NCI-H187 treated with DMSO at 0.1 percent for 48 hours (cell line): ENCODE data around the gene GAPDHS.

Experiments used
- DNase-seq: peaks from one replicate; lab custom pipeline; 2025; lab: John Stamatoyannopoulos, UW

Gene GAPDHS

DNA sequence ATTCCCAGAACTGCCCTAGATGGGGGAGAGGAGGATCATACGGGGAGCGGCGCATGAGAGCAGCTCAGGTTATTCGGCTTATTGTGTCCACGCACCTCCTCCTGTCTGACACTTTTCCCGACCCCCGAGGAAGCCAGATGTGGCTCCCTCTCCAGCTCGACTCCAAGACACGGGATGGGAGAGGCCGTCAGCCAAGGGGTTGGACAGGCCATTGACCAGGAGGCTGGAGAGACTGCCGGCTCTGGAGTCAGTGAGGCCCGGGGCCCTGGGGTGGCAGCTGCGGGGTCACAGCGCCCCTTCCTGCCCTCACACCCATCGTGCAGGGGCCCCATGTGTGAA, 22.7 kb upstream of the GAPDHS start:
- no peak for DNase-seq

DNA sequence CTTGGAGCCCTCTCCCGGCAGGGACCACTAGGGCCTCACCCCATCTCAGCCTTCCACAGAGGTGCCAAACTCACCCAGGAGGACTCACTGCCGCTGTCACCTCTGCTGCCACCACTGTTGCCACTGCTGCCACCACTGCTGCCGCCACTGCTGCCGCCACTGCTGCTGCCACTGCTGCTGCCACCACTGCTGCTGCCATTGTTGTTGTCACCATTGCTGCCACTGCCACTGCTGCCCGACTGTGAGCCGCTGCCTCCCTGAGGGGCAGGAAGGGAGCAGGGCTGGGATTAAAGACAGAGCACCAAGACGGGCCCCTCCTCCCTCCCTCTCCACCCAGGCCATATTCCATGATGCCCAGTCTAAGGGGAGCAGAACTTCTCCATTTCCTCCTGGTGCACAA, 21.9 kb upstream of the GAPDHS start:
- DNase-seq, result no peak

DNA sequence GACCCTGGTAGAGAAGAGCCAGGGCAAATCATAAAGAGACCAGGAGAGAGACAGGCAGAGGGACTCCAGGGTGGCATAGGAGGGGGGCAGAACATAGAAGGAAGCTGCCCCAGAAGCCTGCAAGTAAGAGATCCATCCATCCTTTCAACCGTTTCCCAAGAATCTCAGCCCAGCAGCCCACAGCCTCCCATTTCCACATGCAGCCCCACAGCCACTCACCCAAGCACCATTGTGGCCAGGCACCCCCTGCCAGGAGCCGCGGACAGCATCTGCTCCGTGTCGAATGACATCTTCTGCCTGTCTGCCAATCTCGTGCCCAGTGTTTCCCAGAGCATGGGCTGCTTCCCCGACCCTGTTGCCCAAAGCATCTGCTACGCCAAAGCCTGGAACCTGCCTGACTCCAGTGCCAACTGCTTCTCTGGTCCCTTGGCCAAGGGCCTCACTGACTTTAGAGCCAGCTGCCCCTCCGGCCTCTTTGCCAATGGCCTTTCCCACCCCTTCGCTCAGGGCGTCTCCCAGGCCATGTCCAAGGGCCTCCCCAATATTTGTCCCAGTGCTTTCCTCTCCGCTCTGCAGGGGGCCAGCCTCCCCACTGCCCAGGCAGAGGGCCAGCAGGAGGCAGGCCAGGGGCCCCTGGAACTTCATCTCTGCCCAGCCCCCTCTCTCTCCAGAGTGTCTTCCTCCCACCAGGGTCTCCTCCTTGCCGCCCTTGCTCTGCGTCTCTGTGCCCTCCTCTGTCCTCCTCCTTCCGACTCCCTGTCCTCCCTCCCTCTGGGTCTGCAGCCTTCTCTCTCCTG, 20.2 kb upstream of the GAPDHS start:
- DNase-seq, result no peak

DNA sequence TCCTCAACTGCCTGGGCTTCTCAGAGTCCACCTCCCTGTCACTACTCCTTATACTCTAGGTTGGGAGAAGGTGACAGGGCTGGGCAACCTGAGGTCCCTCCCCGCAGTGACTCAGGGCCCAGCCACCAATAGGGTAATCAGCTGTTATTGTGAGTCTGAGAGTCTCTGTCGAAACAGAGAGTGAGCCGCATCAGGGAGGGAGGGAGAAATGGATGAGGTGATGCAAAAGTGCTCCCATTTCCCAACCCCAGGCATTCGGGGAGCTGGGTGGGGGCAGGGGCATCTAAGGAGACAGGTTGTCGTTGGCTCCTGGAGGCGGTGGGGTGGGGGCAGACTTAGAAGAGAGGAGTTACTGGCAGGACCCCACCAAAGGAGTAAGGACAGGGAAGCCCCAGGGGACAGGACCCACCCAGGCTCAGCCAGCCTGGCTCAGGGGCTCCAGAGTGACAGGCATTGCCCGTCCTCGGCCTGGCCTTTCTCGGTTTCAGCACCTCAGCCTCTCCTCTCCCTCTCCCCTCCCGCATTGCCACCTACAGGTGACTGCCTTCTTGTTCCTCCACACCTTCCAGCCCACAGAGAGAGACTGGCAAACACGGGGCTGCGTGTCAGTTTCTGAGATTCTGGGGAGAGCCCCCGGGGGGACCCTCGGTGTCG, 19.5 kb upstream of the GAPDHS start, which contains the start of gene DMKN:
Gene DMKN, minus strand, starts transcription at position 22 of the 654 bp plus-strand sequence. CDS start 174 bp downstream, outside the sequence.
- DNase-seq, result no peak

DNA sequence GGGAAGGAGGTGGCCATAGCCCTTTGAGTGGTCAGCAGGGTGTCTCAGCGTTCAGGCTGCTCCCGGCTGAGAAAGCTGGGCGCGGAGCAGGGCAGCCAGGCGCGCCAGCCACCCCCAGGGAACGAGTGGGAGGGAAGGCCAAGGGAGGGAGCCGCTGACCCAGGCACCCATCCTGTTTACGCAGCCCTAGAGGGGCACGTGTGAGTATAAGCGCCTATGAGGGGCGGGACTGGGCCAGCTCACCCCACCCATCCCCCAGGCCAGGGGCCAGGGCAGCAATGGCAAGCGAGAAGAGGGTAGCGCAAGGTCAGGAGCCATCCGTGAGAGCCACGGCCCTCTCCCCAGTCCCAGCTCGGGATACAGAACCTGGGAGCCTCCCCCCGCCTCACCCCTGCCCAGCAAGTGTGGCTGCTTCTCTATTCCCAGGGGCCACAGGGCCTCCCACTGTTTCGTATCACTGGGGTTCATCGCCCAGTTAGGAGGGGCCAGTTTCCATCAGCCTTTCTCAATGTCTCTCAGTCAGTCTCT, 18.9 kb upstream of the GAPDHS start:
- no peak for DNase-seq

DNA sequence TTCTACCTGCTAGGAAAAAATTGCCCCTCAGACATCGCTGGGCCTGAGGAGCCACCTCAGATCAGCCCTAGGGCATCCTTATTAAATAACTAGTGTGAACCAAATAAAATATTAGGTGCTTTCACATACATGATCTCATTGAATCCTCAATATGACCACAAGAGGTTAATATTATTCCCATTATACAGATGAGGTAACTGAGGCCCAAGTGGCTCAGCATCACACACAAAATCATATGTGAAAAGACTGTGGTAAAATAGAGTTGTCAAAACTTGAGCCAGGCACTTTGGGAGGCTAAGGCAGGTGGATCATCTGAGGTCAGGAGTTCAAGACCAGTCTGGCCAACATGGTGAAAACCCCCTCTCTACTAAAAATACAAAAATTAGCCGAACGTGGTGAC, 16.9 kb upstream of the GAPDHS start:
- DNase-seq, result no peak

DNA sequence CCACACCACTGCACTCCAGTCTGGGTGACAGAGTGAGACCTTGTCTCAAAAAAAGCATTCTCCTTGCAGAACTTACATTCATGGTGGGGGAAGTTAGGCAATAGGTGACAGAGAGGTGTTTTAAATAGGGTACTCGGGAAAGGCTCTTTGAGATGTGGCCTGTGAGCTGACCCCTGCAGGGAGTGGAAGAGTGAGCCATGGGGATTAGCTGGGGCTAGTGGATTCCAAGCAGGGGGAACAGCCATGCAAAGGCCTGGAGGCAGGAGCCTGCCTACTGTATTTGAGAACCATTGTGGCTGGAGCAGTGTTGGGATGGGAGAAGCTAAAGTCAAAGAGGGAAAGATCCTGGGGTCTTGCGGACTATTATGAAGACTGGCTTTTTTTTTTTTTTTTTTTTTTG, 15.9 kb upstream of the GAPDHS start:
- DNase-seq, result no peak

DNA sequence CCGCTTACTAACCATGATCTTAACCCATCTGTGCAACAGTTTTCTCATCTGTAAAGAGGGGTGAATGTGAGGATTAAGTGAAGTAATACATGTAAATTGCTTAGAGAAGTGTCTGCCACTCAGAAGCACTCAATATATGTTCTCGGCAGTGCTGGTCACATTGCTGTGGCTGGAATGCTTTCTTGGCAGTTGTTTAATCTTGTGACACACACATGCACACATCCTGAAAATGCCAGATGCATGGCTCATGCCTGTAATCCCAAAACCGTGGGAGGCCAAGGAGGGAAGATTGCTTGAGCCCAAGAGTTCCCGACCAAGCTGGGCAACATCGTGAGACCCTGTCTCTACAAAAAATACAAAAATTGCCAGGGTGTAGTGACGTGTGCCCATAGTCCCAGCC, 14.9 kb upstream of the GAPDHS start:
- no peak for DNase-seq

DNA sequence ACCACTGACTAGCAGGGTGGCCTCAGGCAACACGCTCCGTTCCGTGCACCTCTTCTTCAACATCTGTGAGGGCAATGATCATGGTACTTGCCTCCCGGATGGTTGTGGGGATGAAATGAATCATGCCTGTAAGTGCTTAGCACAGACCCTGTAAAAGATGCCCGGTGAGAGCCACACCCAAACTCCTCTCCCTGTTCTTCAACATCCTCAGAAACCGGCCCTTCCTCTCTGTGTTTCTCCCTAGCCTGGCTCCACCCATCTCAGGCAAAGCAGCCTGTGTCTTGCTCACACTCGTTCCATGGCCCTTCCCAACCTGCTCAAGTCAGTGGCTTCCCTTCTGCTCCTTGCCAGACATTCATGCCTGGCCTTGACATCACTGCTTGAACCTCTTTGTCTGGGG, 14.0 kb upstream of the GAPDHS start:
- DNase-seq, result no peak

DNA sequence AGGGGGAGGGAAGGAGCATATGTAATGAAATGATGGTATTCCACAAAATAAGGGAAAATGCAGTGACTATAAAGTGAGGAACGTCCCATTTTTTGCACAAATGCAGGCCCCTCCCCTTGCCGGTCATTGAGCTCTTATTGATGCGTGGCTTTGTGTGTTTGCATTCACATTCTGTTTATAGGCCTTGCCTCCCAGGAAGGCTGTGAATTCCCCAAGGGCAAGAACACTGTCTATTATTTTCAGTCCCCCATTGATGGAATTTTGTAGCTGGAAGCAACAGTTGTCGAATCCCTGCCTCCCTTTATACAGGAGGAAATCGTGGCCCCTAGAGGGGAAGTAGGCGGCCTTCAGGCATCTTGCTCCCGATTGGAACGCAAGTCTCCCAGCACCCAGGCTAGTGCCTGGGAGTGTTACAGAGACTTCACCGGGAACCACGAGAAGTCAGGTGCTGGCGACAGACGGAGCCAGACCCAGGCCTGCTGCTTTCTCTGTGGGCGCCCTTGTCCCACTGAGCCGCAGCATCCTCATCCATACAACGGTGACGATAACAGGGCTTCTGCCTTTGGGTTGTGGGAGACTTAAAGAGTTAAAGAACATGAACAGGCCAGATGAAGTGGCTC, 12.0 kb upstream of the GAPDHS start:
- DNase-seq, result no peak

DNA sequence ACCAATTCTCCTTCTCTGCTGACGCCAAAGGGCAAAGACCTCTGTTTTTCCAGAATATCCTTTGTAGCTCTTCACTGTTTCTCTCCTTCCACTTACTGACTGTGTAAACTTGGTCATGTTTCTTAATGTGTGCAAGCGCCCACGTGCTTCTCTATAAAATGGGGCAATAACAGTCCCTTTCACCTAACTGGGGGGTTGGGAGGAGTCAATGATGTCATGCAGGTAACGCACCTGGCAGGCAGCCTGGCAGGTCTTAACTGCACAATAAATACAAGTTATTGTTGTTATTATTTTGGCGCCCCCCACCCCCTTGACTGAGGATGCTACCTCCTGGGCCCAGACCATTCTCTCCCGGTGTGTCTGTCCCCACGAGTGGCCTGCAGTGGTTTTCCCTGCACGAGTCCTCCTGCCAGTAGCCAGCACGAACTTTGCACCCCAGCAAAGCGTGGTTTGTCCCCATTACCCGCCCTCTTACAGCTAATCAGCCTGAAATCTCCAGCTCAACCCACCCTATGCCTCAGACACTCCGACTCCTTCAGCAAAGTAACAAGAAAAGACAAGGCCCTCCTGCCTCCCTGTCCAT, 10.4 kb upstream of the GAPDHS start:
- DNase-seq, result no peak

DNA sequence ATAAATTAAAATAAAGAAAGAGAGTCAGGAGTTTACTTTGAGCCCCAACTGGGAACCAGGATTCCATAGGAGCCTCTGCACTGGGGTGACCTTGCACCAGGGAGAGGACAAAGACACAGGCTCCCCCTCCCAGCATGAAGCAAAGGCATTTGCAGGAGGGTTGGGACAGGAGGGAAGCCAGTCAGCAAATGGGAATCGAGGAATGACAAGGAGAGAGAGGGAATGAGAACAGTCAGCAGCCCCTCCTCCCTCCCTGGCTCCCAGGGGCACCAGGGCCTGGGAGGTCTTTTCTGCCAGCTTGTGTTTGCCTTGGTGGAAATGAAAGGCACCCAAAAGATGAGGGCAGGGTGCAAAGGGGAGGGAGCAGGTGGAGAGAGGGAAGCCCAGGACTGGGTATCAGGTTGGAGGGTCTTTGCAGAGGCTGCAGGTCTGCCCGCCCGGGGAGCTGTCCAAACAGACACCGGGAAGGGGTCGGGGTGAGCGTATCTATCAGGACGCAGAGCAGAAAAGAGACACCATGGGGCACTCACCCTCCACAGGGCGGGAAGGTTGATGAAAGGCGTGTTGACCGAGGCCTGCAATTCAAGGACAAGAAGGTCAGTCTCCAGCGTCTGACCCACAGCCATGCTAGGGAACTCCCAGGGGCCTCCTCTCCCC, 8.9 kb upstream of the GAPDHS start:
- no peak for DNase-seq

DNA sequence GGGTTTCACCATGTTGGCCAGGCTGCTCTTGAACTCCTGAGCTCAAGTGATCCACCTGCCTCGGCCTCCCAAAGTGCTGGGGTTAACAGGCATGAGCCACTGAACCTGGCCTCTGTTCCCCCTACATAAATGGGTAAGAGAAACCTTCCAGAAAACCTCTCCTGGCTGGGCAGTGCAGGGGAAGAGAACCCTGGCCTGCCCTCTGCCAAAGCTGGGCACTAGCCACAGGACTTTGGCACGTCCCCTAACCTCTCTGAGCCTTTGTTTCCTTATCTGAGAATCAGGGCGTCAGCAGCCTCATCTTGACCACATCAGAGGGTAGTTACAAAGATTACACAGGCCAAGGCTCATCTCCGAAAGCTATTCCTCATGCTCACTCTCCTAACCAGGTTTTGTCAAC, 7.4 kb upstream of the GAPDHS start:
- DNase-seq, result no peak

DNA sequence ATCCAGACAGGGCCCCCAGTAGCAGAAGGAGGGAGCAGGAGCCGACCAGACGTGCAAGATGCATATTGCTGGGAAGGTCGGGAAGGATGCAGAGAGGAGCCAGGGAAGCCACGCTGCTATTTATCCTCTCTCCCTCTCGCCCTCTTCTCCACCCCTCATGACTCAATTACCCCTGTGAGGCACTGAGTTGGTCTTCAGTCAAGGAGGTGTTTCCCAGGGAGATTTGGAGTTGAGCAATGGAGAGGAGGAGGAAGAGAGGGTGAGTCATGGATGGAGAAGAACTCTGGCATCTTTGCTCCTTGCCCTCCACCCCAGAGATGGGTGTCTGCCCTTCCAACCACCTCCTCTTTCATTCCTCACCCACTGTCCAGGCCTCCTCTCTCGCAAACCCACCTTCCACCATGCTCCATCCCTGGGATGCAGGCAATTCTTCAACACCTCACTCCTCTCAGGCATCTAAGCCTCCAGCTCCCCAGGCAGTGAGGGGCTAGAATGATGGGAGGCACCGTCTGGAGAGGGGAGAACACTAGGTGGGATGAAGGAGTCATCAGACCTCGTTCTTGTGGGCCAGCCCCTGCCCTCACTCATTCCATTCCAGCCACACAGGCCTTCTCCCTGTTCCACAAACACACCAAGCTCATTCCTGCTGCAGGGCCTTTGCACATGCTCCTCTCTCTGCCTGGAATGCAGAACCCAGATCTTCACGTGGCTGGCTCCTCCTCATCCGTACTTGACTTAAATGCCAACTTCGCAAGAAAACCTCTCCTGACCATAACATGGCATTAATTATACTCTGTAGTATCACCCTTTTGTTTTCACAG, 4.8 kb upstream of the GAPDHS start, which contains the start of gene SBSN:
Gene SBSN, minus strand, starts transcription at position 94 of the 821 bp plus-strand sequence. Its CDS starts 30 bp downstream, at position 64.
- DNase-seq, result no peak

DNA sequence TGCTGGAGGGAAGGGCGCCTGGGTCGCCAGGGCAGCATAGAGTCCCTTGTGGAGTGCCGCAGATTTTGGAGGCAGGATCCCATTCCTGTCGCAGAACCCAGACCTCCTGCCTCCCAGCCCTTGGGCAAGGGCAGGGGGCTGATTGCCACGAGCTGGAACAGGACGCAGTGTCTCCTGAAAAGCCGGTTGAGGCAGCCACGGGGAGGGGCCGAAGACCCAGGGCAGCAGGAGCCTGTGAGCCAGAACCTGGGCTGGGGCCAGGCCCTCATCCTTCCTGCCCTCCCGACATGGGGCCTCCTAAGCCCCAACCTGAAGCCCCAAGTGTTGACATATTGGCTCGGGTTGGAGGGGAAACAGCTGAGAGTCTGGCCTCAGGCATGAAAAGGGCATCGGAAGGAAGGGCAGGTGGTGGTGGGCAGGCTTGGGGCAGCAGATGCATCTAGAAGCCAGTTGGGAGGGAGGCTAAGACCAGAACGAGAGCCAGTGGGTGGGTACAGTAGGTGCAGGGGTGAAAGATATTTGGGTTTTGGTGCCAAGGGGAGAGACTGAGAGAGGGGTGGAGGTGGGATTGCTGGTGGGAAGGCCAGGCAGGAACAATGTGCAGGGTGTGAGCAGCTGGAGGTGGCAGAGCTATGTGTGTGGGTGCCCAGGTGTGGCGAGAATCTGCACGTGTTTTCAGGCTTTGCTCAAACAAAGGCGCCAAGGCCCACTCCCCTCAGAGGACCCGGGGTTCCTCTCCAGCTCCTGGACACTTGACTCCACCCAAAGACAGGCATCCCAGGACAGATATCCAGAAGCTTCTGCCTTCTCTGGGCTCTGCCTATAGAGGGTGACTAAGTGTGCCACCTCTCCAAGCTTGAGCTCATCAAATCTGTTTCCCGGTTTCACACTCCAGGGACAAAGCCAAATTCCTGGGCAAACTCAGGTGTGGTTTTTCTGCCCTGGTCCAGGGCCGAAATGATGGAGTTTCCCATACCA, 3.7 kb upstream of the GAPDHS start:
- DNase-seq, result no peak

DNA sequence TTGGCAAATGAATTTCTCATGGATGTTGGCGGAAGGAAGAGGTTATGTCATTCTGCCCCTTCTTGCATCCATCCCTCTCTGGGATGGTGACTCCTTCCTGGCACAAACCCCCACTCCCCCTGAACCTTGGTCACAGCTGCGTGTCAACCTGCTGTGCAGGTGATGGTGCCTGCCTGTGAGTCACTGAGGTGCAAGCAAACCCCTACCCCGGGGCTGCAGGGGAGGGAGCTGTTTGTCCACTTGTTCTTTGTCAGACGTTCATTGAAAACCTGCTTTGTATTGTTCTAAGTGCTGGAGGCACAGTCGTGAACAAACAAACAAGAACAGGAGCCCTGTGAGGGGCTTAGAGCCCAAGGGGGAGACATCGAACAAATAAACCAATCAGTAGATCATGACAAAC, 2.0 kb upstream of the GAPDHS start:
- no peak for DNase-seq

DNA sequence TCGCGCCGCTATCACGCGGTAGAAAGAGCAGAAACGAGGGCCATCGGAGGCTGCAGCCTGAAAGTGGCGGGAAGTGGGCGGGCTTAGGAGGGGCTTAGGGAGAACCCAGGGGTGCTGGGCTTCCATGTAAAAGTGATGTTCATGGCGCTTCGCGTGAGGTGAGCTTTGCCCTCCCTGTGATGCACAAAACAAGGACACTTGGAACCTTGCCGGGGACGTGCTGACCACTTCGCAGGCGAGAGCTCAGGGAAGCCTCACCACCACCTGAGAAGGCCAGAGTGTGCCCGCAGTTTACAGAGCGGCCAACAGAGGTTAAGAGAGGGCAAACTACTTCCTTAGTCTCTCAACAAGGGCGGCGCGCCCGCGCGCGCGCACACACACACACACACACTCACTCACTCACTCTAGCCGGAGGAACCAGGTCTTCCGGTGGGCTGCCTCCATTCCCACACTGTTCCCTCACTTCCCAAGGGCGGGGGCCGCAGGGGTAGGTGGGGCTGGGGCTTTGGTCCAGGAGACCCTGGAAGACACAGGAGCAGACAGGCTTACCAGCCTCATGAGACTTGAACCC, 651 bp downstream of the GAPDHS start:
- DNase-seq, result no peak

DNA sequence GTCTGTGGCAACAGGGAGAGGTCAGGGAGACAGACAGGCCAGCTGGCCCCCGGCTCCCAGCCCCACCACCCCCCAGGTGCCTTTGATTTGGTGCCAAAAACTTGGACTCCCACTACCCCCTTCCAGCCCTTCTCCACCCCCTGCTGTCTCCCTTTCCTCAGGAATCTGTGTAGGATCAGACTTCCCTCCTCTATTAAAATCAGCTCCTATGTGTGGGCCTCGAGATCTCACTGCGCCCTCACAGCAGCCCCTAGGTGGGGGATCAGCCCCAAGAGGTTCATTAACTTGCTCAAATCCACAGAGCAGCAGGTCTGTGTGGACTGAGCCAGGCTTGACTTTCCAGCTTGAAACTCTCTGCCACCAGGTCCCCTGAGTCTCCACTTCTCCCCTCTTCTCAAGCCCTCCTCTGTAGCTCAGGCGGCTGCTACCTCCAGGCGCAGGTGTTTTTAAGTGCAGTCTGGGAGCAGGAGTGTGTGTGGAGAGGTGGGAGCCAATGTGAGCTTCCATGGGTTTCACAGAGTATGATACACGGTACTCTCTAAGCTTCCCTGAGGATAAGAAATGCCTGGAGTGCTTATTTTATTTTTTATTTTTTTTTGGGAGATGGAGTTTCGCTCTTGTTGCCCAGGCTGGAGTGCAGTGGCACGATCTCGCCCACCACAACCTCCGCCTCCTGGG, 1.7 kb downstream of the GAPDHS start:
- DNase-seq, result no peak

DNA sequence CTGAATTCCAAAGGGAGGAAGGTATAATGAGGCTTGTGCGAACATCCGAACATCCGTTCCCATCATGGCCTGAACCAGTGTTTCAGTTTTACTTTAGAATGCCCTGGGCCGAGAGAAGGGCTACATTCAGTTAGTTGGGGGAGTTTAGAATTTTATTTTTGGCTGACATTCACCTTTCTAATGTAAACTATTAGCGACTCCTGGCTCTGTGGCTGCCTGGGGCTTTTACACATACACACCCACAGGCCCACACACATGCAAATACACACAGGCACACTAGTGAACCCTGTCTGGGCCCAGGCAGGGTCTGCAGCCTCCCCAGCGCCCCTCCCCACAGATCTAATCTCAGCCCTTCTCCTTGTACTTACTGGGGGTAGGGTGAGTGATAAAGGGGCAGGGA, 6.1 kb downstream of the GAPDHS start:
- DNase-seq, result no peak
